ENCODE measurements around the gene PDHA1.

Gene PDHA1

GRCh38 chrX:19343535-19344408, at the start of gene PDHA1:
Gene PDHA1 (plus strand): TSS chrX:19343927. CDS start chrX:19344038, 111 bp downstream.
- peak; percentile 85 for DNase-seq

GRCh38 chrX:19303256-19303880, 40.4 kb upstream of the PDHA1 start:
- DNase-seq: no peak

GRCh38 chrX:19326567-19326966, 17.2 kb upstream of the PDHA1 start:
- DNase-seq: no peak

GRCh38 chrX:19331831-19332230, 11.9 kb upstream of the PDHA1 start:
- no peak for DNase-seq

GRCh38 chrX:19332983-19333382, 10.7 kb upstream of the PDHA1 start:
- no peak for DNase-seq

- no peak for DNase-seq
These were observed 8.6 kb upstream of the PDHA1 start for GRCh38 chrX:19334945-19335626.

GRCh38 chrX:19342331-19342906, 1.3 kb upstream of the PDHA1 start:
- no peak for DNase-seq

GRCh38 chrX:19343085-19343534, 617 bp upstream of the PDHA1 start:
- no peak for DNase-seq

GRCh38 chrX:19344661-19345060, 934 bp downstream of the PDHA1 start:
- DNase-seq: no peak

- no peak for DNase-seq
These were observed 4.2 kb downstream of the PDHA1 start for GRCh38 chrX:19347916-19348315.

- no peak for DNase-seq
These were observed 5.5 kb downstream of the PDHA1 start for GRCh38 chrX:19349264-19349663.

GRCh38 chrX:19350941-19351384, 7.2 kb downstream of the PDHA1 start:
- no peak for DNase-seq

GRCh38 chrX:19354625-19355024, 10.9 kb downstream of the PDHA1 start:
- DNase-seq: no peak

- DNase-seq: no peak
These were observed 14.8 kb downstream of the PDHA1 start for GRCh38 chrX:19358521-19358920.

- no peak for DNase-seq
These were observed 17.2 kb downstream of the PDHA1 start for GRCh38 chrX:19360903-19361302.

GRCh38 chrX:19361701-19362100, 18.0 kb downstream of the PDHA1 start:
- no peak for DNase-seq

- no peak for DNase-seq
These were observed 24.8 kb downstream of the PDHA1 start for GRCh38 chrX:19368576-19368975.

GRCh38 chrX:19370061-19370460, 26.3 kb downstream of the PDHA1 start:
- DNase-seq: no peak

GRCh38 chrX:19372170-19372546, 28.4 kb downstream of the PDHA1 start:
- peak; percentile 57 for DNase-seq

- no peak for DNase-seq
These were observed 29.0 kb downstream of the PDHA1 start for GRCh38 chrX:19372547-19373331.

- DNase-seq: no peak
These were observed 29.7 kb downstream of the PDHA1 start for GRCh38 chrX:19373351-19373891.

GRCh38 chrX:19375546-19375945, 31.8 kb downstream of the PDHA1 start:
- no peak for DNase-seq

Measured in stimulated activated CD4-positive, alpha-beta T cell treated with anti-CD3 and anti-CD28 coated beads, Interleukin-12 subunit alpha, Interleukin-12 subunit beta, amount 100 ng/mL, for 4 hours (primary cell).